SK-N-SH (cell line): Measurements from ENCODE around the gene KYNU. TPM values are rescaled to one million over a fixed set of nuclear protein-coding genes. Genes with fewer than 3 reads are reported as not detected.

ENCODE experiments used
- CTCF ChIA-PET: fragments of 300-600, 350-600 bp; formaldehyde crosslinking; extraction: SDS; loops from one replicate; lab custom pipeline; 2021; lab: Yijun Ruan, JAX
- POLR2A ChIA-PET: fragments of 350-600 bp; sonication (Branson Sonifier 250); formaldehyde crosslinking; extraction: SDS; loops from one replicate; lab custom pipeline; 2020; ENCODE audit warnings: antibody characterized with exemption, inconsistent platforms; lab: Yijun Ruan, JAX
- DNase-seq: peaks from one replicate; pipeline ENCODE4 v3.0.0; 2012
- H2AFZ ChIP-seq: fragments of 200-600 bp; sonication (generic); 2 replicates; pipeline ENCODE4 v1.8.1; 2016; ENCODE audit warnings: antibody characterized with exemption, mild to moderate bottlenecking, low read depth
- H3F3A ChIP-seq: fragments of 200-600 bp; sonication (generic); replicated peaks from 2 replicates; pipeline ENCODE3; 2016; ENCODE audit warnings: antibody characterized with exemption, mild to moderate bottlenecking; ENCODE audit not compliant: insufficient read depth
- H3K27ac ChIP-seq, 2 experiments: fragments of 200-500 bp in 1 of 2; fragments of 200-600 bp in 1 of 2; sonication (Bioruptor generic) in 1 of 2; sonication (generic), shearing (Covaris generic) in 1 of 2; 2 replicates each; pipeline versions ENCODE4 v1.5.1 to v1.6.1; 2014 to 2016; ENCODE audit warnings: low read depth in 2 of 2, inconsistent platforms in 1 of 2, low read length in 1 of 2, mild to moderate bottlenecking in 1 of 2, mixed read lengths in 1 of 2
- H3K27me3 ChIP-seq: fragments of 200-600 bp; sonication (generic), shearing (Covaris generic); 2 replicates; pipeline ENCODE4 v1.6.1; 2016; ENCODE audit warnings: mixed run types; ENCODE audit not compliant: insufficient read depth
- H3K36me3 ChIP-seq, 2 experiments: fragments of 200-500 bp in 1 of 2; fragments of 200-600 bp in 1 of 2; sonication (Bioruptor generic) in 1 of 2; sonication (generic) in 1 of 2; replicated peaks in 1 of 2; 2 replicates each; pipeline versions ENCODE3 to v1.5.1; 2014 to 2016; ENCODE audit warnings: low read length in 1 of 2, mild to moderate bottlenecking in 1 of 2; ENCODE audit not compliant: insufficient read depth in 2 of 2, control insufficient read depth in 1 of 2
- H3K4me1 ChIP-seq, 2 experiments: fragments of 200-500 bp in 1 of 2; fragments of 200-600 bp in 1 of 2; sonication (Bioruptor generic) in 1 of 2; sonication (generic), shearing (Covaris generic) in 1 of 2; 2 replicates each; pipeline versions ENCODE4 v1.5.1 to v1.6.1; 2014 to 2016; ENCODE audit warnings: low read depth in 1 of 2, low read length in 1 of 2, mixed run types in 1 of 2; ENCODE audit not compliant: insufficient read depth in 2 of 2, control insufficient read depth in 1 of 2
- H3K4me2 ChIP-seq: fragments of 200-600 bp; sonication (generic), shearing (Covaris generic); 2 replicates; pipeline ENCODE4 v1.6.1; 2017; ENCODE audit warnings: mixed run types
- H3K4me3 ChIP-seq, 2 experiments: fragments of 200-500 bp in 1 of 2; fragments of 200-600 bp in 1 of 2; sonication (Bioruptor generic) in 1 of 2; sonication (generic), shearing (Covaris generic) in 1 of 2; 2 replicates each; pipeline versions ENCODE4 v1.5.1 to v1.8.1; 2014 to 2016; ENCODE audit warnings: low read depth in 2 of 2, inconsistent platforms in 1 of 2, low read length in 1 of 2, mild to moderate bottlenecking in 1 of 2, mixed read lengths in 1 of 2, moderate library complexity in 1 of 2
- H3K79me2 ChIP-seq: fragments of 200-600 bp; sonication (generic); 2 replicates; pipeline ENCODE4 v1.8.1; 2017; ENCODE audit warnings: mild to moderate bottlenecking; ENCODE audit not compliant: insufficient read depth
- H3K9ac ChIP-seq: fragments of 200-600 bp; sonication (generic); 2 replicates; pipeline ENCODE4 v1.6.1; 2017; ENCODE audit warnings: mixed run types
- H3K9me2 ChIP-seq: fragments of 200-600 bp; sonication (generic); 2 replicates; pipeline ENCODE4 v1.6.1; 2017; ENCODE audit warnings: mixed run types
- H3K9me3 ChIP-seq: fragments of 200-600 bp; sonication (generic); 2 replicates; pipeline ENCODE4 v1.6.1; 2017; ENCODE audit warnings: mixed run types, mild to moderate bottlenecking, moderate library complexity
- H4K20me1 ChIP-seq: fragments of 200-600 bp; sonication (generic); 2 replicates; pipeline ENCODE4 v1.6.1; 2017; ENCODE audit warnings: mild to moderate bottlenecking, mixed run types; ENCODE audit not compliant: insufficient read depth
- CTCF ChIP-seq: fragments of 200-600 bp; sonication (generic); IDR thresholded peaks from 2 replicates; pipeline ENCODE4 v1.6.1; 2017; ENCODE audit warnings: antibody characterized with exemption, mild to moderate bottlenecking, moderate library complexity
- ELF1 ChIP-seq: IDR thresholded peaks from 2 replicates; pipeline ENCODE4 v1.4.0; 2012
- EP300 ChIP-seq, 2 experiments: IDR thresholded peaks; 2 replicates each; pipeline versions ENCODE4 v1.4.0 to v1.6.1; 2012; ENCODE audit warnings: borderline replicate concordance in 1 of 2, low read depth in 1 of 2, low read length in 1 of 2
- FOXJ3 ChIP-seq: sonication (generic); formaldehyde crosslinking; IDR thresholded peaks from 2 replicates; pipeline ENCODE4 v1.5.1; 2020; ENCODE audit warnings: mild to moderate bottlenecking, missing genetic modification reagents
- FOXM1 ChIP-seq: IDR thresholded peaks from 2 replicates; pipeline ENCODE4 v1.4.0; 2012; ENCODE audit warnings: low read depth, mild to moderate bottlenecking
- MEF2A ChIP-seq: IDR thresholded peaks from 2 replicates; pipeline ENCODE4 v1.4.0; 2012; ENCODE audit warnings: low read depth, borderline replicate concordance
- NFIC ChIP-seq: IDR thresholded peaks from 2 replicates; pipeline ENCODE4 v1.4.0; 2012; ENCODE audit warnings: borderline replicate concordance
- PBX3 ChIP-seq: IDR thresholded peaks from 2 replicates; pipeline ENCODE4; 2012
- POLR2AphosphoS5 ChIP-seq: IDR thresholded peaks from 2 replicates; pipeline ENCODE4 v1.6.1; 2012; ENCODE audit warnings: low read depth, low read length
- RAD21 ChIP-seq: IDR thresholded peaks from 2 replicates; pipeline ENCODE4 v1.6.1; 2012; ENCODE audit warnings: mild to moderate bottlenecking, low read length
- RCOR1 ChIP-seq: fragments of 150-350 bp; IDR thresholded peaks from 2 replicates; pipeline ENCODE4 v1.6.1; 2017; ENCODE audit warnings: antibody characterized with exemption, low read length
- RFX5 ChIP-seq: IDR thresholded peaks from 2 replicates; pipeline ENCODE4 v1.6.1; 2012; ENCODE audit warnings: mild to moderate bottlenecking, improper control_type of control experiment, low read length
- RXRA ChIP-seq: IDR thresholded peaks from 2 replicates; pipeline ENCODE4 v1.4.0; 2012; ENCODE audit warnings: low read depth, mild to moderate bottlenecking, borderline replicate concordance
- SMC3 ChIP-seq: IDR thresholded peaks from 2 replicates; pipeline ENCODE4 v1.6.1; 2012; ENCODE audit warnings: low read depth, low read length, improper control_type of control experiment
- TAF1 ChIP-seq: IDR thresholded peaks from 2 replicates; pipeline ENCODE4 v1.6.1; 2012; ENCODE audit warnings: low read depth, mild to moderate bottlenecking, low read length, moderate library complexity, borderline replicate concordance
- TCF12 ChIP-seq: IDR thresholded peaks from 2 replicates; pipeline ENCODE4 v1.4.0; 2012
- TEAD4 ChIP-seq: IDR thresholded peaks from 2 replicates; pipeline ENCODE4 v1.4.0; 2012; ENCODE audit warnings: mild to moderate bottlenecking, borderline replicate concordance; ENCODE audit not compliant: insufficient read depth
- WGBS: methylation state at CpG from one replicate; pipeline ENCODE4 v1.1.6; 2017; ENCODE audit warnings: low lambda C conversion rate; 5-methylcytosine and 5-hydroxymethylcytosine counted together
- polyA plus RNA-seq, 3 experiments: library from polyadenylated mRNA; depleted of rRNA; stranded (reverse); fragments of >200 nt; gene quantifications; 2 replicates each; pipeline ENCODE4 v1.2.3, GENCODE V29; 2012
- TF ChIP-seq, protein P1 (sequence below): IDR thresholded peaks from 2 replicates; pipeline ENCODE4 v1.6.1; 2012; ENCODE audit warnings: mild to moderate bottlenecking, low read depth, low read length, moderate library complexity

Gene KYNU
- polyA plus RNA-seq, 1 of the 3 experiments (the other 2 are of a cell fraction), result not detected

- Histone ChIP-seq H3K9me3 (no peaks in the 10 kb centered on the region), H2AFZ (no peak overlapping the region), H3K4me1 (no peaks in the 10 kb centered on the region; a peak in 1 of 4 replicates), H3F3A (no peaks in the 10 kb centered on the region), H3K9me2 (no peaks in the 10 kb centered on the region), H3K27me3 (no peaks in the 10 kb centered on the region), H3K36me3 (no peaks in the 10 kb centered on the region), H3K9ac (no peak overlapping the region), H3K79me2 (no peaks in the 10 kb centered on the region), H3K4me3 (no peak overlapping the region), H3K27ac (no peak overlapping the region), H3K4me2 (no peak overlapping the region), H4K20me1 (no peaks in the 10 kb centered on the region)
- ChIA-PET POLR2A (no interaction called here), CTCF (no interaction called here)
- 69% methylated on average over 5 of the region's 5 CpGs for WGBS
- DNase-seq, result no peak
- TF ChIP-seq RXRA (no peak), PBX3 (no peak), ELF1 (no peak), TCF12 (no peak), CTCF (no peak), MEF2A (no peak), POLR2AphosphoS5 (no peak), FOXJ3 (CRISPR knock-in tag) (no peak), EP300 (IDR thresholded peaks at IDR 0.05; ENCODE audit: borderline replicate concordance in 1 of 2, low read depth in 1 of 2, low read length in 1 of 2) (no peak)
These were observed 56.5 kb downstream of the KYNU start for GRCh38 chr2:142933916-142934315.

GRCh38 chr2:142935563-142936089, 58.2 kb downstream of the KYNU start:
- H3K79me2 ChIP-seq, result no peaks in the 10 kb centered on the region
- POLR2A ChIA-PET, result no interaction called here
- H2AFZ ChIP-seq, result no peak overlapping the region
- H4K20me1 ChIP-seq, result no peaks in the 10 kb centered on the region
- no peaks in the 10 kb centered on the region for H3K36me3 ChIP-seq
- no peaks in the 10 kb centered on the region for H3K9me3 ChIP-seq
- no peak overlapping the region for H3K9ac ChIP-seq
- CTCF ChIA-PET, result interaction anchor here (0.5 kb wide), 1 partner anchor 186 kb away, joined by 3 read pairs; no protein-coding TSS in a partner anchor
- no peaks in the 10 kb centered on the region for H3K27me3 ChIP-seq
- H3K27ac ChIP-seq, result no peak overlapping the region
- no peak for DNase-seq
- H3F3A ChIP-seq, result no peaks in the 10 kb centered on the region
- H3K4me2 ChIP-seq, result no peak overlapping the region
- WGBS, result 69% methylated on average over 10 of the region's 10 CpGs
- H3K4me1 ChIP-seq, result no peaks in the 10 kb centered on the region; a peak in 1 of 4 replicates
- no peak overlapping the region for H3K4me3 ChIP-seq
- H3K9me2 ChIP-seq, result no peaks in the 10 kb centered on the region
- TF ChIP-seq SMC3 (no peak), FOXM1 (no peak), TEAD4 (no peak), RAD21 (no peak), RCOR1 (no peak), CTCF (no peak), PBX3 (no peak), NFIC (no peak), EP300 (IDR thresholded peaks at IDR 0.05; ENCODE audit: borderline replicate concordance in 1 of 2, low read depth in 1 of 2, low read length in 1 of 2) (no peak), TCF12 (no peak), TAF1 (no peak), RFX5 (no peak)
- TF ChIP-seq, protein P1, sequence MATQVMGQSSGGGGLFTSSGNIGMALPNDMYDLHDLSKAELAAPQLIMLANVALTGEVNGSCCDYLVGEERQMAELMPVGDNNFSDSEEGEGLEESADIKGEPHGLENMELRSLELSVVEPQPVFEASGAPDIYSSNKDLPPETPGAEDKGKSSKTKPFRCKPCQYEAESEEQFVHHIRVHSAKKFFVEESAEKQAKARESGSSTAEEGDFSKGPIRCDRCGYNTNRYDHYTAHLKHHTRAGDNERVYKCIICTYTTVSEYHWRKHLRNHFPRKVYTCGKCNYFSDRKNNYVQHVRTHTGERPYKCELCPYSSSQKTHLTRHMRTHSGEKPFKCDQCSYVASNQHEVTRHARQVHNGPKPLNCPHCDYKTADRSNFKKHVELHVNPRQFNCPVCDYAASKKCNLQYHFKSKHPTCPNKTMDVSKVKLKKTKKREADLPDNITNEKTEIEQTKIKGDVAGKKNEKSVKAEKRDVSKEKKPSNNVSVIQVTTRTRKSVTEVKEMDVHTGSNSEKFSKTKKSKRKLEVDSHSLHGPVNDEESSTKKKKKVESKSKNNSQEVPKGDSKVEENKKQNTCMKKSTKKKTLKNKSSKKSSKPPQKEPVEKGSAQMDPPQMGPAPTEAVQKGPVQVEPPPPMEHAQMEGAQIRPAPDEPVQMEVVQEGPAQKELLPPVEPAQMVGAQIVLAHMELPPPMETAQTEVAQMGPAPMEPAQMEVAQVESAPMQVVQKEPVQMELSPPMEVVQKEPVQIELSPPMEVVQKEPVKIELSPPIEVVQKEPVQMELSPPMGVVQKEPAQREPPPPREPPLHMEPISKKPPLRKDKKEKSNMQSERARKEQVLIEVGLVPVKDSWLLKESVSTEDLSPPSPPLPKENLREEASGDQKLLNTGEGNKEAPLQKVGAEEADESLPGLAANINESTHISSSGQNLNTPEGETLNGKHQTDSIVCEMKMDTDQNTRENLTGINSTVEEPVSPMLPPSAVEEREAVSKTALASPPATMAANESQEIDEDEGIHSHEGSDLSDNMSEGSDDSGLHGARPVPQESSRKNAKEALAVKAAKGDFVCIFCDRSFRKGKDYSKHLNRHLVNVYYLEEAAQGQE, result no peak
